PC-3 (cell line): ENCODE measurements around the gene IPO8. TPM values are rescaled to one million over a fixed set of nuclear protein-coding genes. Genes with fewer than 3 reads are reported as not detected.

Experiments used
- ATAC-seq: fragments of 200-7000 bp; cut with Tn5 transposase; 2 replicates; pipeline ENCODE4 v1.9.1; 2020; ENCODE audit warnings: mild to moderate bottlenecking, moderate library complexity
- BruUV-seq: library from RNA; stranded (reverse); fragments of 400-500 nt; replicated peaks from 2 replicates; lab custom pipeline; 2021; lab: Mats Ljungman, UMichigan
- CTCF ChIA-PET: fragments of 300-600 bp; sonication (Branson Sonifier 250); formaldehyde crosslinking; loops from one replicate; lab custom pipeline; 2022; ENCODE audit warnings: antibody characterized with exemption; lab: Charles Lee
- POLR2A ChIA-PET: fragments of 300-600 bp; sonication (Branson Sonifier 250); formaldehyde crosslinking; loops from one replicate; lab custom pipeline; 2022; ENCODE audit warnings: antibody characterized with exemption; ENCODE audit not compliant: unreplicated experiment; lab: Charles Lee
- DNase-seq: peaks from one replicate; pipeline ENCODE4 v3.0.0-alpha.2; 2015
- H2AFZ ChIP-seq: fragments of 300-600 bp; sonication (generic); 2 replicates; pipeline ENCODE4 v1.6.0; 2016; ENCODE audit warnings: antibody characterized with exemption, low read length
- H3F3A ChIP-seq: fragments of 300-600 bp; sonication (generic); one replicate; pipeline ENCODE4 v1.6.0; 2017; ENCODE audit warnings: antibody characterized with exemption, low read length, control low read depth, mild to moderate bottlenecking; ENCODE audit not compliant: unreplicated experiment
- H3K27ac ChIP-seq: fragments of 300-600 bp; sonication (generic); 2 replicates; pipeline ENCODE4 v1.5.1; 2016; ENCODE audit warnings: mild to moderate bottlenecking, low read length
- H3K27me3 ChIP-seq: fragments of 300-600 bp; sonication (generic); 2 replicates; pipeline ENCODE4 v1.6.1; 2016; ENCODE audit warnings: low read length, mixed read lengths
- H3K36me3 ChIP-seq: fragments of 300-600 bp; sonication (generic); 2 replicates; pipeline ENCODE4 v1.6.1; 2016; ENCODE audit warnings: low read depth, mixed run types, low read length, mixed read lengths
- H3K4me1 ChIP-seq: fragments of 300-600 bp; sonication (generic); 2 replicates; pipeline ENCODE4 v1.5.1; 2016; ENCODE audit warnings: low read length; ENCODE audit not compliant: insufficient read depth
- H3K4me2 ChIP-seq: fragments of 300-600 bp; sonication (generic); 2 replicates; pipeline ENCODE4 v1.6.0; 2016; ENCODE audit warnings: low read length
- H3K4me3 ChIP-seq: fragments of 300-600 bp; sonication (generic); 2 replicates; pipeline ENCODE4 v1.5.1; 2016; ENCODE audit warnings: mild to moderate bottlenecking, low read length, mixed read lengths
- H3K79me2 ChIP-seq: fragments of 300-600 bp; sonication (generic); 2 replicates; pipeline ENCODE4 v1.6.1; 2017; ENCODE audit warnings: low read length, mixed read lengths
- H3K9ac ChIP-seq: fragments of 300-600 bp; sonication (generic); 2 replicates; pipeline ENCODE4 v1.6.0; 2016; ENCODE audit warnings: mild to moderate bottlenecking, low read length
- H3K9me2 ChIP-seq: fragments of 300-600 bp; sonication (generic); replicated peaks from 2 replicates; pipeline ENCODE4 v1.6.1; 2016; ENCODE audit warnings: mixed run types, low read length, mixed read lengths
- H3K9me3 ChIP-seq: fragments of 300-600 bp; sonication (generic); 2 replicates; pipeline ENCODE4 v1.6.1; 2016; ENCODE audit warnings: low read length, mixed read lengths
- H4K20me1 ChIP-seq: fragments of 300-600 bp; sonication (generic); 2 replicates; pipeline ENCODE4 v1.6.1; 2016; ENCODE audit warnings: low read length, mixed read lengths
- CTCF ChIP-seq: fragments of 300-600 bp; sonication (generic); conservative IDR thresholded peaks from 2 replicates; pipeline ENCODE4 v1.5.1; 2017; ENCODE audit warnings: antibody characterized with exemption, low read depth, mild to moderate bottlenecking, low read length
- EZH2 ChIP-seq: fragments of 300-600 bp; sonication (generic); IDR thresholded peaks from one replicate; pipeline ENCODE4 v1.6.1; 2017; ENCODE audit warnings: antibody characterized with exemption, mild to moderate bottlenecking, low read length; ENCODE audit not compliant: unreplicated experiment
- EZH2phosphoT487 ChIP-seq: fragments of 300-600 bp; sonication (generic); IDR thresholded peaks from 2 replicates; pipeline ENCODE4 v1.6.1; 2018; ENCODE audit warnings: mild to moderate bottlenecking, antibody characterized with exemption, low read length, borderline replicate concordance
- intact Hi-C: fragments of 100-400 bp; cut with micrococcal nuclease; formaldehyde crosslinking; loops from 2 replicates; pipeline ENCODE4 v1.9.0; 2023
- total RNA-seq: library from RNA; depleted of rRNA; stranded (reverse); fragments of >200 nt; gene quantifications from 2 replicates; pipeline ENCODE4 v1.2.3, GENCODE V29; 2014

The IPO8 gene
- total RNA-seq, 1 experiment from 2014 or later: 13.3 TPM

DNA sequence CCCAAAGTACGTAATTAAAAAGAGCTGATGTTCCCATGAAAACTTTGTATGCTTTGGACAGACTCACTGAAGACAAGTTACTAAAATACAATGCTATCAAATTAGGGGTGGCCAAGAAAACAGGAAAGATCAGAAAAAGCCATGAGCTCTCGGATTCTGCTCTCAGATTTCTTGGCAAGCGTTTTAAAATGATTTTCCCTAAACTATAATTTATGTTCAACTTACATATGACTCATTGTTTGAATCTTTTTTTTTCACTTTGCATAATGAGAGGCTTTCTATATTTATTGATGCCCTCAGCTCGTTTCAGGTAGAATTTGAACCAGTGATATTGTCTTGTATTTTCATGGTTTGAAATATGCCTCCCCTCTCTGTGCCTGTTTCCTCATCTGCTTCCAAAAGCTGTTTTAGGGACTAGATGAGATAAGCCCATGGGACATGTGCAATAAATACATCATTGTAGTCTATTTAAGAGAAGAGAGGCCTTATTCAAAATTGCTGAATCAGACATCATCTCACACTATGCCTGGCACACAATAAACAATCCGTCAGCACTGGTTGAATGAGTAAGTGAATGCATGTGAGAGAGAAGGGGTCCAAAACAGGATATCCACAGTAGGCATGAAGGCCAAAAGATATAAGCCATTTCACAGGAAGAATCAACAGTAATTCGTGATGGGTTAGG lies 4.7 kb upstream of the IPO8 start:
- Histone ChIP-seq H3K36me3 (no peaks in the 10 kb centered on the region), H3K79me2 (peaks cover 3% of the 10 kb centered on the region; the same call in 1 of the 2 replicates), H3K27ac (no peak overlapping the region), H3K9me3 (no peaks in the 10 kb centered on the region), H3K9ac (no peak overlapping the region), H3K4me2 (no peak overlapping the region; the same call in 1 of the 2 replicates), H3K4me1 (0 out of 2 replicates have a peak, but pooled peaks cover 11% of the 10 kb centered on the region), H3F3A (no peaks in the 10 kb centered on the region), H3K9me2 (no peaks in the 10 kb centered on the region), H3K27me3 (no peaks in the 10 kb centered on the region), H3K4me3 (no peak overlapping the region), H2AFZ (no peak overlapping the region), H4K20me1 (no peaks in the 10 kb centered on the region)
- peak; percentile 31 for DNase-seq
- BruUV-seq: no TSS peak
- CTCF ChIA-PET: no interaction called here
- no peak; the same call in 1 of the 2 replicates for ATAC-seq
- POLR2A ChIA-PET: no interaction called here
- TF ChIP-seq EZH2phosphoT487 (no peak), EZH2 (no peak), CTCF (no peak)
- intact Hi-C loops: no loop called here

DNA sequence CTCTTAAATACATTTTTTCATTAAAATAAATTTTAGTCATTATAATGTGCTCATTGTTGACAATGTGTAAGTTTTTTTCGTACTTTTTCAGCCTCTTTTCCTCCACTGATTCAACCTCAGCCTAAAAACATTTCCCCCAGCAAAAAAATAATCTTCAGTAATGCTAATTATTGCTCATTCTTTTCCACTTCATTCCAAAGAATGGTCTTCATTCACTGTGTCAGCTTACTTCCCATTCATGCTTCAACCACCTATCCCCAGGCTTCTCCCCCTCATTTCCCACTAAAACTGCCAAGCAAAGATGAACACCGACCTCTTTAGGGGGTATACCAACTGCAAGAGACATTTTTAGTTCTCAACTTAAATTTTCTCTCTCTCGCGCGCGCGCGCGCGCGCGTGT lies 2.7 kb upstream of the IPO8 start:
- ChIA-PET CTCF (no interaction called here), POLR2A (no interaction called here)
- no peak for ATAC-seq
- Histone ChIP-seq H3K79me2 (peaks cover 23% of the 10 kb centered on the region), H3K27me3 (no peaks in the 10 kb centered on the region), H3F3A (no peaks in the 10 kb centered on the region), H3K9me2 (no peaks in the 10 kb centered on the region), H3K27ac (no peak overlapping the region), H3K9ac (no peak overlapping the region), H3K4me3 (no peak overlapping the region), H3K4me1 (0 out of 2 replicates have a peak, but pooled peaks cover 22% of the 10 kb centered on the region), H3K4me2 (no peak overlapping the region), H4K20me1 (no peaks in the 10 kb centered on the region), H2AFZ (no peak overlapping the region), H3K36me3 (no peaks in the 10 kb centered on the region), H3K9me3 (no peaks in the 10 kb centered on the region)
- DNase-seq: no peak
- intact Hi-C loops: no loop called here
- no TSS peak for BruUV-seq
- TF ChIP-seq EZH2phosphoT487: no peak
- no peak for TF ChIP-seq EZH2

GRCh38 chr12:30696943-30697342 lies 1.3 kb upstream of the IPO8 start:
- no peaks in the 10 kb centered on the region for H3K27me3 ChIP-seq
- no TSS peak for BruUV-seq
- CTCF ChIA-PET: no interaction called here

More at GRCh38 chr12:30696943-30697342, 1.3 kb upstream of the IPO8 start:
- H2AFZ ChIP-seq: no peak overlapping the region
- POLR2A ChIA-PET: no interaction called here
- intact Hi-C loops: no loop called here
- no peak overlapping the region for H3K4me2 ChIP-seq
- no peaks in the 10 kb centered on the region for H3K36me3 ChIP-seq
- H3K9ac ChIP-seq: no peak overlapping the region
- H3K9me2 ChIP-seq: no peaks in the 10 kb centered on the region
- no peaks in the 10 kb centered on the region for H3K9me3 ChIP-seq
- TF ChIP-seq EZH2 (no peak), CTCF (no peak), EZH2phosphoT487 (no peak)
- no peak overlapping the region for H3K4me3 ChIP-seq
- H3F3A ChIP-seq: no peaks in the 10 kb centered on the region
- H3K79me2 ChIP-seq: peaks cover 37% of the 10 kb centered on the region
- H3K27ac ChIP-seq: no peak overlapping the region
- peaks cover 31% of the 10 kb centered on the region; the same call in 1 of the 2 replicates for H3K4me1 ChIP-seq
- H4K20me1 ChIP-seq: no peaks in the 10 kb centered on the region
- DNase-seq (no peak), ATAC-seq (no peak)
